GM18909 (cell line): ENCODE data around the gene PIGN.

ENCODE experiments used
- ATAC-seq: cut with Tn5 transposase; IDR thresholded peaks from one replicate; pipeline ENCODE4 v1.9.1; 2021; ENCODE audit warnings: mild to moderate bottlenecking; ENCODE audit not compliant: unreplicated experiment, poor library complexity

PIGN gene

DNA sequence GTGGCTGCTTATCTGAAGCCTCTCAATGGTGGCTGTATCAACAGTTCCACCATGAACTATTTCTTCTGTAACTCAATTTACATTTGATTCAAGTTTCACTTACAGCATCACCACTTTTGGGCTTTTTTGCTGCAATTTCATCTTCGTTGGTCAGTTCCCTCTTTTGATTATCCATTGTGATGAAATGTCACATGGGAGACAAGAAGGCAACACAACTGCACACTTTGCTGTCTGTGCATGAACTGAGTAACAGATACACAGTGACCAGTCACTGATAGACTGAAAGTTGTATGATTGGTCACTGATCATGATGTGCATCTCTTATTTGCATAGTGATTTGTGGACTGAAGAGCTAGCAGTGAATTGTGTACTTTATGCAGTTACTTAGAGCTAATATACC is 163.3 kb downstream of the PIGN start:
- ATAC-seq: no peak

DNA sequence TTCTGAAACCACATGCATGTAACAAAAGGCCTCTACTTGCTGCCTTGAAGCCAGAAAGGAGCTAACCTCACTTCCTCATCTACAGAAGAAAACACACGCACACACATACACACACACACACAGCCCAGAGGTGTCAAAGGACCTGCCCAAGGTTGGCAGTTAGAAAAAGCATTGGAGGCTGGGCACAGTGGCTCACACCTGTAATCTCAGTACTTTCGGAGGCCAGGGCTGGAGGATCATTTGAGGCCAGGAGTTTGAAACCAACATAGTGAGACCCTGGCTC is 168.2 kb downstream of the PIGN start:
- ATAC-seq: no peak

DNA sequence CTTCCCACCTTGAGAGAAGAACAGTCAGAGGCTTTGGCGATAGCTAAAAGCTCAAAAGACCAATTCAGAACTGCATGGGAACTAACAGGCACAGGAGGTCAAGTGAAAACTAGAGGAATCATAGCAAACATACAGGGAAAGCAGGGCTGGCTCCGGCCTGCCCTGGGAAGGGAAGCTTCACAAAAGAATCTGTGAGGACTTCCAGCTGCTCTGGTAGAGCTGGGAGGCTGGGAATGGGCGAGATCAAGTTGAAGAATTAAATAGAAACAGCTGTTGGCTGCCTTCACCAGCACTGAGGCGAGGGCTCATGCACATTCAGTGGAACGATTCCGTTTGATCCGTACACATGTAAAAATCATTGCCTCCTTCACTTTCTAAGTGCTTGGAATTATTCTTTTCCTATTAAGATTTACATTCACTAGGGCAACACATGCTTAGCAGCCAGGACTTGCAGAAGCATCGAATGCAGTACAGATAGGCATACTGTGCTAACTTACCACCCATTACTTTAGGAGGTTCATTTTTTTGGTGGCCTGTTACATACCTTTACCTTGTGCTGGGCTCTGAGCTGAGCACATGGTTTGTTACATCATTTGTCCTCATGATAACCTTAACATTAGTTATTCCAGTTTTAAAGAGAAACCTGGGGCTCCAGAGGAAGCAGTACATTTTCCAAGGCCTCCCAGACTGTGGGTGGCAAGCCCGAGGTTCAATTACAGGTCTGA is 168.7 kb downstream of the PIGN start:
- ATAC-seq: no peak

DNA sequence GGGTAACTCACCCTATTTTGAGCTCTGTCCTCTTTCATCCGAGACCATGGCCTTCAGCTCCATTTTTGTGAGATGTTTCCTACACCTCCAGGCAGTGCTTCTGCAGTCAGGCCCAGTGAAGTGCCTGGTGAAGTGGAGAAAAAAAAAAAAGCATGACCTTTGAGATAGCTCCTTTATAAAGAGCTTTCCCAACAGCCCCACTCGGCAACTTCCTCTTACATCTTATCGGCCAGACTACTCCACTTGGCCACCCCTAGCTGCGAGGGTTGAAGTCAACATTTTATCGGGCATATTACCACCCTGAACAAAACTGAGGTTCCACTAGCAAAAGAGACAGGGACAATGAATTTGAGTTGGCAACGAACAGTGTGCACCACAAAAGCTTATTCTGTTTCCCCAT is 169.2 kb downstream of the PIGN start:
- no peak for ATAC-seq

- ATAC-seq: no peak
Measured at GRCh38 chr18:62011416-62011815, 175.4 kb downstream of the PIGN start.

DNA sequence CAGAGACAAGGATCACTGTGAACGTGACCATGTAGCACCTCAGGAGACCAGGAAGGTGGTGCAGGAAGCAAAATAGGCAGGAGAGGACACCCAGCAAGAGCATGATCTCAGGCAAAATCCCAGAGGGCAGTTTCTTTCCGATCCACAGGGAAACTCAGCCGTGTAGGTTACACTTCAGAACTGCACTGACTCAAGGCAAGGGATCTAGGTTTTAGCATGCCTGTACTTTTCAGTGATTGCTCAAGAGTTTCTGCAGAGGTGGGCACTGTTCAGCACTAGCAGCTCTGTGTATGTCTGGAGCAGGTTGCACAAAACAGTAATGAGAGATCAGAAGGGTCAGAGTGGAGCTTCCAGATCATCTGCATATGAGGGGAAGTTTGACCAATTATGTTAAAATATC is 177.3 kb downstream of the PIGN start:
- no peak for ATAC-seq

DNA sequence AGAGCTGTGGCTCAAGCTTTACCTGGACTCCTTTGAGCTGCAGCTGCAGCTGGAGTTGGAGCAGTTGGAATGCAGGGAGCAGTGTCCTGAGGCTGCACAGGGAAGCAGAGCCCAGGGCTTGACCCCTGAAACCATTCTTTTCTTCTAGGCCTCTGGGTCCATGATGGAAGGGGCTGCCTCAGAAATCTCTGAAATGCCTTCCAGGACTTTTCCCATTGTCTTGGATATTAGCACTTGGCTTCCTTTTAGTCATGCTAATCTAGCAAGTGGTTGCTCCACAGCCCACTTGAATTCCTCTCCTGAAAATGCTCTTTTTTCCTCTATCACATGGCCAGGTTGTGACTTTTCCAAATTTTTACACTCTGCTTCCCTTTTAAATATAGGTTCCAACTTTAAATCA is 185.5 kb downstream of the PIGN start:
- ATAC-seq: no peak

- no peak for ATAC-seq
Measured at GRCh38 chr18:61998957-61999356, 187.9 kb downstream of the PIGN start.

DNA sequence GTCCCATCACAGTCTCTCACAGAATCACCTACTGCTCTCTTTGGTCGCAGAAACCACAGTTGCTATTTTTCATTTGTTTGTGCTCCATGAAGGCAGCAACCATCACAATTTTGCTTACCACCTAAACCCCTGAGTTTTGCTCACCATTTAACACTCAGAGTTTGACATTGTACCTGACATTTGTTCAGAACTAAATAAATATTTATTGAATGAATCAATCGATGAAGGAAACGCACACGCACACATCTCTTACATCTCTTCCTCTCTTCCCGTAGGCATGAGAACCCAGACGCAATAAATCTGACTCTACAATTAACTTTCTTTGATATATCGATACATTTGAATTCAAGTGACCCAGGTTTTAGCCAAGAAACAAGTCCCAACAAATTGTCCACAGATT is 188.5 kb downstream of the PIGN start:
- no peak for ATAC-seq

DNA sequence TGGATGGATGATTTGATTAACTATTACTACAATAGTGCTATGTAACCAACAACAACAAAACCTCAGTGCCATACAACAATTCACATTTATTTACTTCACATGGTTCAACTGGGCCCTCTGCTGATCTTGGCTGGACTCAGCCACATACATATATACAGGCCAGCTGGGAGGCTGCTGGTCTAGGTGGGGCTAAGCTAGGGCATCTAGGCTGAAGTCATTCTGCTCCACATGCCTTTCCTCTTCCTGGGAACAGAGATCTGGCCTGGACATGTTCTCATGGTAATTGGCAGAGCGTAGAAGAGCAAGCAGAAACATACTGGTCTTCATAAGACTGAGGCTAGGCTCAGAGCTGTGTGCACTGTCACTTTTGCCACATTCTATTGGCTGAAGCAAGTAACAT is 191.2 kb downstream of the PIGN start:
- no peak for ATAC-seq

DNA sequence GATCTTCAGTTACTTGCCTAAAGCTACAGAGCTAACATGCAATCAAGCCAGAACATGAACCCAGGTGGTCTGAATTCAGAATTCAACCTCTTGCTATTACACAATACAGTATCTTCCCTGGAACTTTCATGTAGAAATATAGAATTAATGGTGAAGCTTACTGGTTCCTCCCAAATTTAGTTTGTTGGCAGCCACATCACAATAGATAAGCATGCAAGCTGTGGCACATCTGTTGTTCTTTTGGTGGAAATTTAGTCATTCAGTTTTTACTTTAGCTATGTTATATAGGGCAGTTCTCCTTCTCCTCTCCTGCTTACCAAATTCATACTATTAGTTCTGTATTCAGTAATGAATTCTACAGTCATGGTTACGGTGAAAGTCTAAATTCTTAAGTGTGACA is 193.0 kb downstream of the PIGN start:
- ATAC-seq: no peak

- no peak for ATAC-seq
Measured at GRCh38 chr18:61992923-61993322, 193.9 kb downstream of the PIGN start.

DNA sequence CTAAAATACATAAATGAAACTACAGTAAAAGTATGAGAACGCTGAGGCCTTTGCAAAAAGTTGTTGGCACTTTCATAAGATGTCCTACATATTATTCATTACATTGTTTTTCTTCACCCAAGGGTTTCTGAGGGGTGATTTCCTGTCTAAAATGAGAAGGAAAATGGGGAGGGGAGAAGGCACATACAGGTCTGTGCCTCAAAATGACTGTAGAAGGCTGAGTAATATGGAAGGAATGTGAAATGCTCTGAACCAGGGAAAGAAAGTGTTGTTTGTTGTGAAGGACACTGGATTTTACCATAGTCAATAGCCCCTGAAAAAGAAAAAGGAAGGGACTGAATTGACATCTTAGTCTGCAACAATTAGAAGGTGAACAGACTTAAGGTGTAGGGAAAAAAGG is 194.6 kb downstream of the PIGN start:
- no peak for ATAC-seq

- no peak for ATAC-seq
Measured at GRCh38 chr18:61991836-61992235, 195.0 kb downstream of the PIGN start.

- ATAC-seq: no peak
Measured at GRCh38 chr18:61991201-61991600, 195.7 kb downstream of the PIGN start.
